MM.1S (cell line): Measurements from ENCODE around the gene GNPAT.
"Not testable (repeated sequence)": the region's sequence is repeated elsewhere in the genome, so short reads cannot be mapped to it uniquely, and the experiment has no call there.

ENCODE experiments used
- DNase-seq: peaks from one replicate; pipeline ENCODE4 v3.0.0-alpha.2; 2015
- H2AFZ ChIP-seq: fragments of 300-600 bp; sonication (generic); 2 replicates; pipeline ENCODE4 v1.6.0; 2016; ENCODE audit warnings: antibody characterized with exemption, low read length
- H3F3A ChIP-seq: fragments of 300-600 bp; sonication (generic); 2 replicates; pipeline ENCODE4 v1.6.1; 2016; ENCODE audit warnings: mild to moderate bottlenecking, antibody characterized with exemption, low read length, moderate library complexity, mixed read lengths; ENCODE audit not compliant: insufficient read depth
- H3K27ac ChIP-seq: fragments of 300-600 bp; sonication (generic); 2 replicates; pipeline ENCODE4 v1.5.1; 2016; ENCODE audit warnings: mild to moderate bottlenecking, low read length
- H3K27me3 ChIP-seq: fragments of 300-600 bp; sonication (generic); replicated peaks from 2 replicates; pipeline ENCODE4 v1.6.0; 2016; ENCODE audit warnings: low read length; ENCODE audit not compliant: insufficient read depth
- H3K36me3 ChIP-seq: fragments of 300-600 bp; sonication (generic); replicated peaks from 2 replicates; pipeline ENCODE4 v1.6.1; 2016; ENCODE audit warnings: mild to moderate bottlenecking, low read length, mixed read lengths; ENCODE audit not compliant: insufficient read depth
- H3K4me1 ChIP-seq: fragments of 300-600 bp; sonication (generic); 2 replicates; pipeline ENCODE4 v1.6.1; 2016; ENCODE audit warnings: low read length, mixed read lengths
- H3K4me2 ChIP-seq: fragments of 300-600 bp; sonication (generic); 2 replicates; pipeline ENCODE4 v1.6.0; 2016; ENCODE audit warnings: low read depth, low read length
- H3K4me3 ChIP-seq: fragments of 300-600 bp; sonication (generic); 2 replicates; pipeline ENCODE4 v1.5.1; 2016; ENCODE audit warnings: low read length, mixed read lengths
- H3K79me2 ChIP-seq: fragments of 300-600 bp; sonication (generic); 2 replicates; pipeline ENCODE4 v1.6.1; 2016; ENCODE audit warnings: mixed run types, low read length, mixed read lengths
- H3K9ac ChIP-seq: fragments of 300-600 bp; sonication (generic); 2 replicates; pipeline ENCODE4 v1.6.1; 2016; ENCODE audit warnings: low read length, mixed read lengths
- H3K9me2 ChIP-seq: fragments of 300-600 bp; sonication (generic); replicated peaks from 2 replicates; pipeline ENCODE4 v1.6.1; 2016; ENCODE audit warnings: mild to moderate bottlenecking, low read length, mixed read lengths; ENCODE audit not compliant: insufficient read depth
- H3K9me3 ChIP-seq: fragments of 300-600 bp; sonication (generic); replicated peaks from 2 replicates; pipeline ENCODE4 v1.6.1; 2016; ENCODE audit warnings: mild to moderate bottlenecking, low read length, mixed read lengths; ENCODE audit not compliant: insufficient read depth
- H4K20me1 ChIP-seq: fragments of 300-600 bp; sonication (generic); 2 replicates; pipeline ENCODE4 v1.6.1; 2016; ENCODE audit warnings: mild to moderate bottlenecking, low read length, moderate library complexity, mixed read lengths; ENCODE audit not compliant: insufficient read depth
- EZH2 ChIP-seq: fragments of 300-600 bp; sonication (generic); optimal IDR thresholded peaks from 2 replicates; pipeline ENCODE3; 2017; ENCODE audit warnings: low read depth, mild to moderate bottlenecking, antibody characterized with exemption, low read length, mixed read lengths
- EZH2phosphoT487 ChIP-seq: fragments of 300-600 bp; sonication (generic); IDR thresholded peaks from 2 replicates; pipeline ENCODE4 v1.6.1; 2018; ENCODE audit warnings: antibody characterized with exemption, low read length
- TF ChIP-seq, protein P1 (sequence below): fragments of 300-600 bp; sonication (generic); IDR thresholded peaks from 2 replicates; pipeline ENCODE4 v1.5.1; 2016; ENCODE audit warnings: antibody characterized with exemption, low read length, mixed read lengths

GNPAT gene

DNA sequence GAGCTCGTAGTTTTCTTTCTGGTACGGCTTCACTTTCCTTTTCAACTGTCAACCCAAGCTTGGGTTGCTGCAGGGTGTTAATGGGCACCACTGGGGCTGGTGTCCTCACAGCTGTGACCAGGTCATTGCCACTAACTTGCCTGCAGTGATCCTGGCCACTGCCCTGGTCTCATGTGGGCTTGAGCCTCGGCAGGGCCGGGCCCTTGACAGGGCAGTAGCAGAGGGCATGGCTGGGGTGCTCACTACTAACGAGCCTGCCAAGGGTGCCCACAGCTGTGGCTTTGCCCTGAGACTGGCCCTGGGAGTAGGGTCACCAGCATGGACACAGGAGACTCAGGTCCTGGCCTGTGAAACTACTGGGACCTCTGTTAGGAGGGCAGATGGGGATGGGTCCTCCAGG is 31.5 kb upstream of the GNPAT start:
- no peak overlapping the region for H3K9ac ChIP-seq
- no peaks in the 10 kb centered on the region for H3K27me3 ChIP-seq
- peaks cover 3% of the 10 kb centered on the region; the same call in 1 of the 2 replicates for H3K4me1 ChIP-seq

DNA sequence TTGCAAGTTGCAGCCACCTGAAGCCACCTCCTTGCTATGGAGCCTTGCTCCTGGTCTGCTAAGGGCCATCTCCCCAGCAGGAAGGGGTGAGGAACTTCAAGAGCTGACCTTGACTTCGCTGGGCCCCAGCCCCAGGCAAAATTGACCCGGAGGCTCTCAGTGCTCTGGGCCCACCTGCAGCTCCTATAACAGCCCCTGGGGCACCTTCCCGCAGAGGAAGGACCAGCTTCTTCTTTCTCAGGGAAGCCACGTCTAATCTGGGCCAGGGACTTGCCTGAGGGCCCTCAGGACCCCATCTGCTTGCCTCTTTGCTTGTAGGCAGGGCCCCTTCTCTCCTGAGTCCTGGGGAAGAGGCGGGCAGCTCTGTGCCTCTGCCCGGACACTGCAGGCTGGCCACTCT is 30.9 kb upstream of the GNPAT start:
- H3K79me2 ChIP-seq, result no peaks in the 10 kb centered on the region

More for the DNA sequence above, 31.5 kb upstream of the GNPAT start:
- no peaks in the 10 kb centered on the region for H3K36me3 ChIP-seq
- H3K27ac ChIP-seq, result no peak overlapping the region
- no peaks in the 10 kb centered on the region for H4K20me1 ChIP-seq
- TF ChIP-seq, protein P1, sequence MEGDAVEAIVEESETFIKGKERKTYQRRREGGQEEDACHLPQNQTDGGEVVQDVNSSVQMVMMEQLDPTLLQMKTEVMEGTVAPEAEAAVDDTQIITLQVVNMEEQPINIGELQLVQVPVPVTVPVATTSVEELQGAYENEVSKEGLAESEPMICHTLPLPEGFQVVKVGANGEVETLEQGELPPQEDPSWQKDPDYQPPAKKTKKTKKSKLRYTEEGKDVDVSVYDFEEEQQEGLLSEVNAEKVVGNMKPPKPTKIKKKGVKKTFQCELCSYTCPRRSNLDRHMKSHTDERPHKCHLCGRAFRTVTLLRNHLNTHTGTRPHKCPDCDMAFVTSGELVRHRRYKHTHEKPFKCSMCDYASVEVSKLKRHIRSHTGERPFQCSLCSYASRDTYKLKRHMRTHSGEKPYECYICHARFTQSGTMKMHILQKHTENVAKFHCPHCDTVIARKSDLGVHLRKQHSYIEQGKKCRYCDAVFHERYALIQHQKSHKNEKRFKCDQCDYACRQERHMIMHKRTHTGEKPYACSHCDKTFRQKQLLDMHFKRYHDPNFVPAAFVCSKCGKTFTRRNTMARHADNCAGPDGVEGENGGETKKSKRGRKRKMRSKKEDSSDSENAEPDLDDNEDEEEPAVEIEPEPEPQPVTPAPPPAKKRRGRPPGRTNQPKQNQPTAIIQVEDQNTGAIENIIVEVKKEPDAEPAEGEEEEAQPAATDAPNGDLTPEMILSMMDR, result no peak
- TF ChIP-seq EZH2 (no peak), EZH2phosphoT487 (no peak)
- peaks cover 4% of the 10 kb centered on the region; the same call in 1 of the 2 replicates for H3F3A ChIP-seq
- no peak for DNase-seq
- no peak overlapping the region for H2AFZ ChIP-seq
- H3K79me2 ChIP-seq, result no peaks in the 10 kb centered on the region
- H3K4me3 ChIP-seq, result no peak overlapping the region
- no peaks in the 10 kb centered on the region for H3K9me3 ChIP-seq
- no peaks in the 10 kb centered on the region for H3K9me2 ChIP-seq
- no peak overlapping the region for H3K4me2 ChIP-seq

DNA sequence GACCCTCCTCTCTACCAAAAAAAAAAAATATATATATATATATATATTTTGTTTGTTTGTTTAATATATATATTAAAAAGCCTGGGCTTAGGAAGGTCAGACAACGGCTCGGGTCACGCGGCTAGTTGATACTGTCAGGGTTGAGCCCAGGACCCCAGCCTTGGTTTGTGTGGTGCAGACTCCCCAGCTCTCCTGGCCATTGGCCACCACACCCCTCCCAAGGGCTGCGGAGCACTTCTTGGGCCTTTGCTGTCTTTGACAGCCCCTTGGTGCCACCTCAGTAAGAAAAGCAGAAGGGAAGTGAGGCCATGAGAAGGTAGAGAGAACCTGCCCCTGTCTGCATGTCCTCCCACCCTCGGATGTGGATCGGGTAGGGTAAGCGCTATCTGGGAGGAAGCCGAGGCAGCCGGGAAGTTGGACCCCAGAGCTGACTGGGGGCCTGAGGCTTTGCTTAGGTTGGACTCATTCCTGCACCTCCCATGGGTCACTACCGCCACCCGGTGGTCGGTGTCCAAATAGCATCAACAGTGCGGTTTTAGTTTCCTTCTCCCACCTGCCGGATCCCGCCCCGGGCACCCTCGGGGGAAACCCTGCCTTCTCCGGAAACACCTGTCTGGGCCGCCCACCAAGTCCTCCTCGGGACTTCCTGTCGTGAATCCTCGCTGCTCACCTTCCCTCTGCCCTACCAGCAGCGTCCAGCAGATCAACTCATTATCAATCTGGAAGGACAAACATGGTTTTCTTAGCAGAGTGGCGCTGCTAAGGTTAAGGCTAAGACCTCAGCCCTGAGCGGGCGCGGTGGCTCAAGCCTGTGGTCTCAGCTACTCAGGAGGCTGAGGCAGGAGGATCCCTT is 29.8 kb upstream of the GNPAT start:
- Histone ChIP-seq H3F3A (peaks cover 4% of the 10 kb centered on the region; the same call in 1 of the 2 replicates), H4K20me1 (no peaks in the 10 kb centered on the region), H3K9me2 (no peaks in the 10 kb centered on the region), H3K9me3 (no peaks in the 10 kb centered on the region), H3K4me3 (peak overlapping the region; percentile 61), H3K79me2 (no peaks in the 10 kb centered on the region), H3K9ac (peak overlapping the region; percentile 44; the same call in 1 of the 2 replicates), H2AFZ (peak overlapping the region; percentile 99), H3K36me3 (no peaks in the 10 kb centered on the region), H3K27me3 (no peaks in the 10 kb centered on the region), H3K4me1 (peaks cover 3% of the 10 kb centered on the region; the same call in 1 of the 2 replicates), H3K27ac (peak overlapping the region; percentile 64; the same call in 1 of the 2 replicates), H3K4me2 (peak overlapping the region; percentile 76)
- DNase-seq, result peak; percentile 96
- TF ChIP-seq EZH2, result no peak
- TF ChIP-seq, protein P1, result peak; percentile 97

More for the DNA sequence above, 30.9 kb upstream of the GNPAT start:
- peaks cover 3% of the 10 kb centered on the region; the same call in 1 of the 2 replicates for H3K4me1 ChIP-seq
- H4K20me1 ChIP-seq, result no peaks in the 10 kb centered on the region
- H3K9me2 ChIP-seq, result no peaks in the 10 kb centered on the region
- DNase-seq, result no peak
- H3K27ac ChIP-seq, result no peak overlapping the region
- H3K9ac ChIP-seq, result no peak overlapping the region
- H3F3A ChIP-seq, result peaks cover 4% of the 10 kb centered on the region; the same call in 1 of the 2 replicates
- H3K27me3 ChIP-seq, result no peaks in the 10 kb centered on the region
- no peak overlapping the region for H3K4me2 ChIP-seq
- no peak for TF ChIP-seq EZH2phosphoT487
- TF ChIP-seq, protein P1, result no peak
- TF ChIP-seq EZH2, result no peak
- no peak overlapping the region for H3K4me3 ChIP-seq
- no peaks in the 10 kb centered on the region for H3K36me3 ChIP-seq
- H2AFZ ChIP-seq, result no peak overlapping the region
- H3K9me3 ChIP-seq, result no peaks in the 10 kb centered on the region

DNA sequence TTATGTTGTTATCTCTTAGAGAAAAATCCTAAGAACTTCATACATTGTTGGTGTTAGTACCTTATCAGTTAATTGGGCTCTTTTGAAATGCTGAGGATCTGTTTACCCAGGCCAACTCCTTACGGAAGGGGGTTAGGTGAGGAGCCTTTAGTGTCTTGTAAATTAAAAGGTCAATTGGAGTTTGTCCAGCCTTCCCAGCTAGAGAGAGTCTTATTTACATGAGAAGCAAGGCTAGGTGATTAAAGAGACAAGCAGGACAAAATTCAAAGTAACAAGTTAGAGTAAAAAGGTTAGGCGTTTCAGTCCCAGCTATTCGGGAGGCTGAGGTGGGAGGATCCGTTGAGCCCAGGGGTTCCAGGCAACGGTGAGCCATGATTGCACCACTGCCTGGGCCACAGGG is 28.7 kb upstream of the GNPAT start:
- not testable (repeated sequence) for H3K27ac ChIP-seq, H3K9ac ChIP-seq, H4K20me1 ChIP-seq, H3K27me3 ChIP-seq, H3K4me1 ChIP-seq, H3K4me3 ChIP-seq, H3F3A ChIP-seq, DNase-seq, H3K79me2 ChIP-seq, H3K9me3 ChIP-seq, H3K36me3 ChIP-seq, H3K9me2 ChIP-seq, H3K4me2 ChIP-seq
- peak overlapping the region; percentile 99; the same call in 1 of the 2 replicates for H2AFZ ChIP-seq
